ENCODE measurements around the gene CX3CR1. TPM values are rescaled to one million over a fixed set of nuclear protein-coding genes. Genes with fewer than 3 reads are reported as not detected.

CX3CR1 gene
- total and polyA plus RNA-seq, 2 experiments from 2014 or later = not detected

GRCh38 chr3:39249453-39250115 lies 30.3 kb downstream of the CX3CR1 start:
- in situ Hi-C loops (cut with MboI) = no loop called here
- Histone ChIP-seq H3K36me3 (ENCODE audit: low read depth) (no peaks in the 10 kb centered on the region), H3F3A (ENCODE audit: insufficient read depth) (peaks cover under 1% of the 10 kb centered on the region; the same call in 1 of the 2 replicates), H3K9me3 (ENCODE audit: low read depth) (no peaks in the 10 kb centered on the region), H3K4me3 (no peak overlapping the region), H3K27me3 (replicated peaks; ENCODE audit: insufficient read depth) (peaks cover 23% of the 10 kb centered on the region), H3K79me2 (ENCODE audit: insufficient read depth) (no peaks in the 10 kb centered on the region), H3K9me2 (ENCODE audit: insufficient read depth) (0 out of 2 replicates have a peak, but pooled peaks cover 5% of the 10 kb centered on the region), H4K20me1 (ENCODE audit: insufficient read depth) (no peaks in the 10 kb centered on the region), H3K9ac (no peak overlapping the region), H3K27ac (no peak overlapping the region), H3K4me1 (ENCODE audit: insufficient read depth) (0 out of 2 replicates have a peak, but pooled peaks cover under 1% of the 10 kb centered on the region), H2AFZ (no peak overlapping the region), H3K4me2 (ENCODE audit: unreplicated experiment) (no peak overlapping the region)
- no peak for TF ChIP-seq EZH2 (IDR thresholded peaks at IDR 0.05; ENCODE audit: insufficient read depth, poor library complexity, severe bottlenecking)
- no peak for TF ChIP-seq EZH2phosphoT487 (IDR thresholded peaks at IDR 0.05; ENCODE audit: insufficient read depth, low read depth)
- DNase-seq = peak; percentile 19
- WGBS, 2 experiments (ENCODE audit: low coverage in 1 of 2, low lambda C conversion rate in 2 of 2, missing lambda C conversion rate in 2 of 2) = 44 to 52% methylated on average over 6 of the region's 6 CpGs

GRCh38 chr3:39241561-39241960 lies 38.3 kb downstream of the CX3CR1 start:
- in situ Hi-C loops (cut with MboI) = no loop called here
- Histone ChIP-seq H3K9ac (no peak overlapping the region), H3K4me2 (ENCODE audit: unreplicated experiment) (no peak overlapping the region), H3K36me3 (ENCODE audit: low read depth) (no peaks in the 10 kb centered on the region), H4K20me1 (ENCODE audit: insufficient read depth) (no peaks in the 10 kb centered on the region), H3K4me3 (no peak overlapping the region), H3K27me3 (replicated peaks; ENCODE audit: insufficient read depth) (peaks cover 32% of the 10 kb centered on the region), H3K9me2 (ENCODE audit: insufficient read depth) (no peaks in the 10 kb centered on the region), H3K4me1 (ENCODE audit: insufficient read depth) (no peaks in the 10 kb centered on the region), H2AFZ (no peak overlapping the region), H3F3A (ENCODE audit: insufficient read depth) (no peaks in the 10 kb centered on the region), H3K27ac (no peak overlapping the region), H3K79me2 (ENCODE audit: insufficient read depth) (no peaks in the 10 kb centered on the region), H3K9me3 (ENCODE audit: low read depth) (no peaks in the 10 kb centered on the region)
- DNase-seq = no peak
- no peak for TF ChIP-seq EZH2 (IDR thresholded peaks at IDR 0.05; ENCODE audit: insufficient read depth, poor library complexity, severe bottlenecking)
- no peak for TF ChIP-seq EZH2phosphoT487 (IDR thresholded peaks at IDR 0.05; ENCODE audit: insufficient read depth, low read depth)

GRCh38 chr3:39237027-39237426 lies 42.8 kb downstream of the CX3CR1 start:
- Histone ChIP-seq H3K9me2 (ENCODE audit: insufficient read depth) (no peaks in the 10 kb centered on the region), H3K79me2 (ENCODE audit: insufficient read depth) (no peaks in the 10 kb centered on the region), H4K20me1 (ENCODE audit: insufficient read depth) (no peaks in the 10 kb centered on the region), H3K27ac (no peak overlapping the region), H3K4me3 (no peak overlapping the region), H3K27me3 (replicated peaks; ENCODE audit: insufficient read depth) (peaks cover 33% of the 10 kb centered on the region), H3K36me3 (ENCODE audit: low read depth) (no peaks in the 10 kb centered on the region), H3F3A (ENCODE audit: insufficient read depth) (no peaks in the 10 kb centered on the region), H3K9me3 (ENCODE audit: low read depth) (no peaks in the 10 kb centered on the region), H3K4me2 (ENCODE audit: unreplicated experiment) (no peak overlapping the region), H3K9ac (no peak overlapping the region), H3K4me1 (ENCODE audit: insufficient read depth) (no peaks in the 10 kb centered on the region), H2AFZ (no peak overlapping the region)
- WGBS, 2 experiments (ENCODE audit: low coverage in 1 of 2, low lambda C conversion rate in 2 of 2, missing lambda C conversion rate in 2 of 2) = 47 to 48% methylated on average over 6 of the region's 6 CpGs
- TF ChIP-seq EZH2phosphoT487 (IDR thresholded peaks at IDR 0.05; ENCODE audit: insufficient read depth, low read depth) = no peak
- in situ Hi-C loops (cut with MboI) = no loop called here
- DNase-seq = no peak

GRCh38 chr3:39234651-39235050 lies 45.2 kb downstream of the CX3CR1 start:
- H3K9me2 ChIP-seq (ENCODE audit: insufficient read depth) = no peaks in the 10 kb centered on the region
- no peak overlapping the region for H2AFZ ChIP-seq
- H3K4me2 ChIP-seq (ENCODE audit: unreplicated experiment) = no peak overlapping the region
- H3K9me3 ChIP-seq (ENCODE audit: low read depth) = no peaks in the 10 kb centered on the region
- H3F3A ChIP-seq (ENCODE audit: insufficient read depth) = no peaks in the 10 kb centered on the region
- no peak overlapping the region for H3K27ac ChIP-seq
- H3K4me3 ChIP-seq = no peak overlapping the region
- in situ Hi-C loops (cut with MboI) = no loop called here
- 46 to 55% methylated on average over 2 of the region's 2 CpGs for WGBS, 2 experiments (ENCODE audit: low coverage in 1 of 2, low lambda C conversion rate in 2 of 2, missing lambda C conversion rate in 2 of 2)
- TF ChIP-seq EZH2phosphoT487 (IDR thresholded peaks at IDR 0.05; ENCODE audit: insufficient read depth, low read depth) (no peak), EZH2 (IDR thresholded peaks at IDR 0.05; ENCODE audit: insufficient read depth, poor library complexity, severe bottlenecking) (no peak)
- peaks cover 33% of the 10 kb centered on the region; the same call in 1 of the 2 replicates for H3K27me3 ChIP-seq (replicated peaks; ENCODE audit: insufficient read depth)
- no peaks in the 10 kb centered on the region for H3K4me1 ChIP-seq (ENCODE audit: insufficient read depth)
- no peaks in the 10 kb centered on the region for H4K20me1 ChIP-seq (ENCODE audit: insufficient read depth)
- no peaks in the 10 kb centered on the region for H3K79me2 ChIP-seq (ENCODE audit: insufficient read depth)
- DNase-seq = no peak
- H3K36me3 ChIP-seq (ENCODE audit: low read depth) = no peaks in the 10 kb centered on the region
- no peak overlapping the region for H3K9ac ChIP-seq

Data from GM23248 (cell line).